Left lung (tissue), 10 donors: ENCODE measurements around the gene SMAD6. TPM values are rescaled to one million over a fixed set of nuclear protein-coding genes. Genes with fewer than 3 reads are reported as not detected.
A peak's percentile ranks its signal among the peaks of the same experiment; 100 is the strongest.

Experiments used
- ATAC-seq: fragments of 200-7000 bp; cut with Tn5 transposase; one replicate; pipeline ENCODE4 v1.9.1; 2020; ENCODE audit warnings: moderate library complexity
- DNase-seq, 4 donors: peaks; one replicate each; pipeline ENCODE4 v3.0.0-alpha.2; 2013 to 2020
- H3K27ac ChIP-seq, 2 donors: fragments of 200-600 bp; sonication (generic) in 1 of 2; one replicate each; pipeline versions ENCODE4 v1.5.0 to v1.8.0; 2020 to 2021
- H3K27me3 ChIP-seq, 2 donors: fragments of 200-600 bp; sonication (generic) in 1 of 2; one replicate each; pipeline versions ENCODE4 v1.5.0 to v1.8.0; 2020 to 2021
- H3K36me3 ChIP-seq, 2 donors: fragments of 200-600 bp; sonication (generic) in 1 of 2; one replicate each; pipeline versions ENCODE4 v1.5.0 to v1.8.0; 2020 to 2021
- H3K4me1 ChIP-seq, 2 donors: fragments of 200-600 bp; one replicate each; pipeline ENCODE4 v1.8.0; 2021
- H3K4me3 ChIP-seq, 2 donors: fragments of 200-600 bp; sonication (generic) in 1 of 2; one replicate each; pipeline versions ENCODE4 v1.5.0 to v1.8.0; 2020 to 2021; ENCODE audit warnings: mild to moderate bottlenecking in 1 of 2
- H3K9me3 ChIP-seq, 2 donors: fragments of 200-600 bp; sonication (generic) in 1 of 2; one replicate each; pipeline versions ENCODE4 v1.5.0 to v1.8.0; 2020 to 2021
- CTCF ChIP-seq, 2 donors: fragments of 200-600 bp; sonication (generic) in 1 of 2; IDR thresholded peaks; one replicate each; pipeline versions ENCODE4 v1.5.0 to v1.8.0; 2021; ENCODE audit warnings: antibody characterized with exemption in 2 of 2
- intact Hi-C, 2 donors: fragments of 100-400 bp; cut with DNase I; formaldehyde crosslinking; loops; one replicate each; pipeline versions ENCODE4 v1.11.2 to v1.14.2; 2022
- polyA plus RNA-seq, 6 donors: library from polyadenylated mRNA; unstranded; fragments of 120-200 nt; gene quantifications; one replicate each; pipeline ENCODE4 v1.2.1, GENCODE V29; 2013; ENCODE audit not compliant: insufficient read length in 6 of 6
- total RNA-seq, 2 donors: library from RNA; stranded (reverse); fragmentation: NEBNext Ultra II Directional; extraction: Animal tissue kit (Norgen Biotek cat#: 25700); gene quantifications; one replicate each; pipeline ENCODE4 v1.2.1, GENCODE V29; 2021
- donor health status: DM: no; HTN: yes; CAD: no.
- donor health status: DM: no; HTN: no; CAD: no.

The SMAD6 gene
- total and polyA plus RNA-seq, 8 donors, result 25.0 to 110 (median 32.0) TPM

- TF ChIP-seq CTCF (IDR thresholded peaks at IDR 0.05), result no peak
- Histone ChIP-seq H3K4me3 (no peak overlapping the region), H3K9me3 (no peaks in the 10 kb centered on the region), H3K4me1 (peaks cover 26 to 81% of the 10 kb centered on the region in 2 donors), H3K36me3 (no peaks in the 10 kb centered on the region), H3K27ac (no peak overlapping the region), H3K27me3 (no peaks in the 10 kb centered on the region)
- DNase-seq (peak in 1 of 4 donors; percentile 30), ATAC-seq (no peak)
- intact Hi-C loops, result no loop called here
Measured at GRCh38 chr15:66747223-66747622, 45.2 kb downstream of the SMAD6 start.

- peak in 2 of 4 donors; percentile 0 to 49 for DNase-seq
- no peaks in the 10 kb centered on the region for H3K9me3 ChIP-seq
- H3K27me3 ChIP-seq, result no peaks in the 10 kb centered on the region
- intact Hi-C loops, result no loop called here
- peaks cover 26 to 78% of the 10 kb centered on the region in 2 donors for H3K4me1 ChIP-seq
- TF ChIP-seq CTCF (IDR thresholded peaks at IDR 0.05), result no peak
- ATAC-seq, result peak; percentile 34
- peak overlapping the region in 1 of 2 donors; percentile 27 for H3K27ac ChIP-seq
- no peaks in the 10 kb centered on the region for H3K36me3 ChIP-seq
- H3K4me3 ChIP-seq, result no peak overlapping the region
Measured at GRCh38 chr15:66747886-66748707, 46.1 kb downstream of the SMAD6 start.

DNA sequence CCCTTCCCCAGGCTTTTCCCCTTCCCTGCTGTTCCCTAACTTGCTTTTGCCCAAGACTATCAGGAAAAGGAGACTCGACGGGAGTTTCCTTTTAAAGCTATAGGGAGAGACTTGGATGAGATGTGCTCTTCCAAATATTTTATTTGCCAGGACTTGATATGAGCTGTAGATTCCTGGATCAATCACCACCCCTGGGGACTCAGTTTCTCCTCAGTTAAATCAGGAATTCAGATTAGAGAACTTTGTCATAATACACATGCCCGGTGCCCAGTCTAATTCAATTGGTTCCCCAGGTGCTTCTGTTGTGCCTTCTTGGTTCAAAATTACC is 46.6 kb downstream of the SMAD6 start:
- peak overlapping the region in 1 of 2 donors; percentile 27 for H3K27ac ChIP-seq
- intact Hi-C loops, result no loop called here

DNA sequence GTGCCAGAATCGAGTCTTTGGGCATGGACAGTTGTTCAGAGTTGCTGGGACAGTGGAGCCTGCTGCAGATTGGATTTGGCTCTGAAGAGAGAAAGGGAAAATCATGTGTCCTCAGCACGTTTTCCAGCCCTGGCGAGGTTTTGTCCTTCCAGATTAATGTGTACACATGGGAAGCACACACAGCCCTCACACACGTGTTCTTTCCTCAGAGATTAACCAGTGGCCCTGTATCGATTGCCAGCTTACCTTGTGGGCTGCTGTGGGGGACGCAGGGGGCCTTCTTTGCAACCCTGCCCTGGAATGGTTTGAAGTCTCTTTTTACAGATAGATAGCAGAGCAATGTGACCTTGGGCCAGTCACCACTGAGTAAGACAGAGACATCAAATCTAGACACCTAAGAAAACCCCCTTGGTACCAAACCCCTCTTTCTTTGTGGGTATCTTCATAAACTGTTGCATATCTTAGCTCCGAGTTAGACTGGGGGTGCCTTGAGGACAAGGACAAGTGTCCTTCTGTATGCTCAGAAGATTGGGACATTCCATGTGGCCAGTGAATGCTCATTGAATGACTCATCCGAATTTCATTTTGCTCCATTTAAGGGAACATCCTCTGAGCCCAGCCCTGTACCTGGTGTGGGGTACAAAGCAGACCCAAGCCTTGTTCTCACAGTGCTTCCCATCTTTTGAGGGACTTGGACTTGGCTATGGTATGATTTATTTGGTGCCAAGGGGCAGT is 48.0 kb downstream of the SMAD6 start:
- intact Hi-C loops, result no loop called here
- no peak overlapping the region for H3K27ac ChIP-seq
- peaks cover 0 to 4% of the 10 kb centered on the region in 2 donors for H3K9me3 ChIP-seq
- ATAC-seq (no peak), DNase-seq (no peak)
- no peaks in the 10 kb centered on the region for H3K27me3 ChIP-seq
- H3K36me3 ChIP-seq, result no peaks in the 10 kb centered on the region
- no peak overlapping the region for H3K4me3 ChIP-seq
- no peak for TF ChIP-seq CTCF (IDR thresholded peaks at IDR 0.05)
- peaks cover 25 to 76% of the 10 kb centered on the region in 2 donors for H3K4me1 ChIP-seq

More for the DNA sequence above, 46.6 kb downstream of the SMAD6 start:
- DNase-seq, result peak in 1 of 4 donors; percentile 10
- TF ChIP-seq CTCF (IDR thresholded peaks at IDR 0.05), result no peak
- no peaks in the 10 kb centered on the region for H3K36me3 ChIP-seq
- H3K27me3 ChIP-seq, result no peaks in the 10 kb centered on the region
- no peak for ATAC-seq
- H3K4me1 ChIP-seq, result peaks cover 31 to 79% of the 10 kb centered on the region in 2 donors
- H3K9me3 ChIP-seq, result no peaks in the 10 kb centered on the region
- no peak overlapping the region for H3K4me3 ChIP-seq

GRCh38 chr15:66750609-66751008 is 48.6 kb downstream of the SMAD6 start:
- Histone ChIP-seq H3K4me3 (no peak overlapping the region), H3K4me1 (peaks cover 25 to 70% of the 10 kb centered on the region in 2 donors), H3K27me3 (no peaks in the 10 kb centered on the region), H3K36me3 (peaks cover 0 to 4% of the 10 kb centered on the region in 2 donors), H3K27ac (no peak overlapping the region), H3K9me3 (peaks cover 0 to 10% of the 10 kb centered on the region in 2 donors)
- TF ChIP-seq CTCF (IDR thresholded peaks at IDR 0.05), result no peak
- DNase-seq (peak in 1 of 4 donors; percentile 9), ATAC-seq (no peak)
- intact Hi-C loops, result no loop called here
